Brain microvascular endothelial cell (primary cell): Measurements from ENCODE around the gene PTPRD.

Experiments used
- DNase-seq: peaks from one replicate; pipeline ENCODE4 v3.0.0-alpha.2; 2020
- H3K27ac ChIP-seq: fragments of 250-450 bp; sonication (Bioruptor Pico); 2 replicates; pipeline ENCODE4 v1.5.1; 2020; ENCODE audit warnings: mild to moderate bottlenecking, moderate library complexity
- H3K27me3 ChIP-seq: fragments of 250-450 bp; sonication (Bioruptor Pico); replicated peaks from 2 replicates; pipeline ENCODE4 v1.5.1; 2020; ENCODE audit warnings: mild to moderate bottlenecking
- H3K36me3 ChIP-seq: fragments of 250-450 bp; sonication (Bioruptor Pico); replicated peaks from 2 replicates; pipeline ENCODE4 v1.5.1; 2020; ENCODE audit warnings: mild to moderate bottlenecking
- H3K4me3 ChIP-seq: 2 replicates; pipeline ENCODE4 v1.5.1; 2011; ENCODE audit warnings: low read depth, mild to moderate bottlenecking, control low read depth, low read length, moderate library complexity
- in situ Hi-C: cut with HindIII; loops from 2 replicates; pipeline ENCODE4 v1.10.0; 2017; ENCODE audit warnings: low sequenced_read_pairs, low pct_ligation_motif_present
- TF ChIP-seq, protein P1 (sequence below): IDR thresholded peaks from 2 replicates; pipeline ENCODE4 v1.5.1; 2011; ENCODE audit warnings: low read depth, mild to moderate bottlenecking, moderate library complexity, low read length, control low read depth, inconsistent platforms; ENCODE audit errors: missing control alignments

The PTPRD gene

DNA sequence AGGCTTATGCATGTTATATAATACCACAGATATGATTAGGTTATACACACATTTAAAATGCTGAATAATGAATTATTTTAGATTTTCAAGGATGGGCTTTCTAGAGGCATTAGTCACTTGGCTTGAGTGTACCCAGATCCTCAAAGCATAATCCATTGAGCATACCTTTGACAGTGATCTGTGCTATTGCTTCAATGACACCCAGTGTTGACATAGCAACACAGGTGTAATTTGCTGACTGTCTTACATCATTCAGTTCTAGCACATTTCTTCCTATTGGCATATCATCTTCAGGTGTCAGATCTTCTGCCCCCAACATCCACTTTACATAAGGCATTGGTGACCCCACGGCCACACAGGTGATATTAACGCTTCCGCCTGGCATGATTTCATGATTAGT, 2091.7 kb downstream of the PTPRD start:
- Histone ChIP-seq H3K36me3 (no peaks in the 10 kb centered on the region), H3K27me3 (no peaks in the 10 kb centered on the region), H3K27ac (no peak overlapping the region), H3K4me3 (no peak overlapping the region)
- TF ChIP-seq, protein P1, sequence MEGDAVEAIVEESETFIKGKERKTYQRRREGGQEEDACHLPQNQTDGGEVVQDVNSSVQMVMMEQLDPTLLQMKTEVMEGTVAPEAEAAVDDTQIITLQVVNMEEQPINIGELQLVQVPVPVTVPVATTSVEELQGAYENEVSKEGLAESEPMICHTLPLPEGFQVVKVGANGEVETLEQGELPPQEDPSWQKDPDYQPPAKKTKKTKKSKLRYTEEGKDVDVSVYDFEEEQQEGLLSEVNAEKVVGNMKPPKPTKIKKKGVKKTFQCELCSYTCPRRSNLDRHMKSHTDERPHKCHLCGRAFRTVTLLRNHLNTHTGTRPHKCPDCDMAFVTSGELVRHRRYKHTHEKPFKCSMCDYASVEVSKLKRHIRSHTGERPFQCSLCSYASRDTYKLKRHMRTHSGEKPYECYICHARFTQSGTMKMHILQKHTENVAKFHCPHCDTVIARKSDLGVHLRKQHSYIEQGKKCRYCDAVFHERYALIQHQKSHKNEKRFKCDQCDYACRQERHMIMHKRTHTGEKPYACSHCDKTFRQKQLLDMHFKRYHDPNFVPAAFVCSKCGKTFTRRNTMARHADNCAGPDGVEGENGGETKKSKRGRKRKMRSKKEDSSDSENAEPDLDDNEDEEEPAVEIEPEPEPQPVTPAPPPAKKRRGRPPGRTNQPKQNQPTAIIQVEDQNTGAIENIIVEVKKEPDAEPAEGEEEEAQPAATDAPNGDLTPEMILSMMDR, result no peak
- in situ Hi-C loops, result no loop called here
- no peak for DNase-seq

DNA sequence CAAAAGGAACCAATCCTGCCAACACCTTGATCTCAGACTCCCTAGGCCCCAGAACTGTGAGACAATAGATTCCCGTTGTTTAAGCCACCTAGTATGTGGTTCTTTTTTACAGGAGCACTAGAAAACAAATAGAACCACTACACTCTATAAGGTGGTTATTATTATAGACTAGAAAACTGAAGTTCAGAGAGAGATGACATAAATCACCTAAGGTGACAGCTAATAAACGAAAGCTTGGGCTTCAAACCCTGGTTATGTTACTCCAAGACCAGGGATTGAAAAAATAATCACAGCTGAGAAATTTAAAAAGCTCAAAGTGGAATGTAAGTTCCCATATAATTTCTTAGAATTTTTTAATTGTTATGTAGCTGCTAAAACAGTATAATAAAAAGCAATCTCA, 2097.1 kb downstream of the PTPRD start:
- no peak for DNase-seq
- Histone ChIP-seq H3K27ac (no peak overlapping the region), H3K36me3 (no peaks in the 10 kb centered on the region), H3K4me3 (no peak overlapping the region), H3K27me3 (no peaks in the 10 kb centered on the region)
- TF ChIP-seq, protein P1, result no peak
- in situ Hi-C loops, result no loop called here

DNA sequence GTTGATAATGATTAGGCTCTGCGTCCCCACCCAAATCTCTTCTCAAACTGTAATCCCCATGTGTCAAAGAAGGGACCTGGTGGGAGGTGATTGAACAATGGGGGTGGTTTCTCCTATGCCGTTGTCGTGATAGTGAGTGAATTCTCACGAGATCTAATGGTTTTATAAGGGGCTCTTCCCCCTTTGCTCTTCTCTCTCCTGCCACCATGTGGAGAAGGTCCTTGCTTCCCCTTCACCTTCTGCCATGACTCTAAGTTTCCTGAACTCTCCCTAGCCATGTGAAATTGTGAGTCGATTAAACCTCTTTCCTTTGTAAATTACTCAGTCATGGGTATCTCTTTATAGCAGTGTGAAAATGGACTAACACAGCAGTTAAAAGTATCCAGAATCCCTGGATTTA, 2098.0 kb downstream of the PTPRD start:
- Histone ChIP-seq H3K27ac (no peak overlapping the region), H3K36me3 (no peaks in the 10 kb centered on the region), H3K4me3 (no peak overlapping the region), H3K27me3 (no peaks in the 10 kb centered on the region)
- DNase-seq, result no peak
- TF ChIP-seq, protein P1, result peak; percentile 12
- in situ Hi-C loops, result no loop called here

DNA sequence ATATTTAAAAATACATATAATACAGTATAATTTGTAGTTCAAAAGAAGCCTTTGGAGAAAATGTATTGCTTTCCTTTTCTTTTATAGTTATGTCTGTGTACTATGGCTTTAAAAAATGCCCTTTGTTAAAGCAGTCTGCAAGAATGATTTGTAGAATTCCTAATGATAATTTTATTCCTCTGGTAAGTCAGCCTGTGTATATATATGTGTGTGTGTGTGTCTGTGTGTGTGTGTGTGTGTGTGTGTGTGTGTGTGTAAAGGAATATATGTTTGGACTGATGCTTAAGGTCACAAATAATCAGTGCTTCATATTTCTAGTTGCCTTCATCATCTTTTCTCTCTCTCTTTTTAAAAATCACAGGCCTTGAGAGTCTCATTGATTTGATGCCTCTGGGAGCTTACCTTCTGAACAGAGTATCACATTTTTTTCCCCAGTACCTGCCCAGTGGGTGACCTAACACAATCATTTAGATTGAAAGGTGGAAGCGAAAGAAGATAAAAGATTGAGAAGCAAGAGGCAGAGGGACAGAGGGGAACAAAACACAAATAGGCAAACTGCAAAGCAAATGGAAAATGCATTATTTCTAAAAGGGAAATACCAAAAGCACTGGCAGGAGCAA, 2104.0 kb downstream of the PTPRD start:
- Histone ChIP-seq H3K27me3 (no peaks in the 10 kb centered on the region), H3K36me3 (no peaks in the 10 kb centered on the region), H3K27ac (no peak overlapping the region), H3K4me3 (no peak overlapping the region)
- in situ Hi-C loops, result no loop called here
- no peak for DNase-seq
- TF ChIP-seq, protein P1, result no peak

DNA sequence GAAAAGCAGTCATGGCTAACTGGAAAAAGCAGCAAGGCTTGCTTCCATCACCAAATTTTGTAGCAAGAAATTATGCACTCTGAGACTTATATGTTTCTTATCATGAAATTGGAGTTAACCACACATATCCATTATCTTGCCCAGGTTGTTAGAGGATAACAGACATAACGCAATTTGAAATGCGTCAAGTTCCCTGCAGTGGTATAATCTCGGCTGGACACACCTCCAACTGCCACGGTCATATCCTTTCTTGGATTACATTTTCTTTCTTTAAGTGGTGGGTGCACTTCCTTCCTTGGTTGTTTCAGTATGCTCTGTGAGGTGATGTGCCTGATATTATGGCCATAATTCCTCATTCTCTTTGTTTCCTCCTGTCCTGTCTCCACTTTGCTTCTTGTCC, 2118.2 kb downstream of the PTPRD start:
- in situ Hi-C loops, result no loop called here
- H3K27me3 ChIP-seq, result no peaks in the 10 kb centered on the region
- DNase-seq, result no peak
- TF ChIP-seq, protein P1, result no peak
- H3K27ac ChIP-seq, result no peak overlapping the region
- H3K4me3 ChIP-seq, result no peak overlapping the region
- H3K36me3 ChIP-seq, result no peaks in the 10 kb centered on the region

DNA sequence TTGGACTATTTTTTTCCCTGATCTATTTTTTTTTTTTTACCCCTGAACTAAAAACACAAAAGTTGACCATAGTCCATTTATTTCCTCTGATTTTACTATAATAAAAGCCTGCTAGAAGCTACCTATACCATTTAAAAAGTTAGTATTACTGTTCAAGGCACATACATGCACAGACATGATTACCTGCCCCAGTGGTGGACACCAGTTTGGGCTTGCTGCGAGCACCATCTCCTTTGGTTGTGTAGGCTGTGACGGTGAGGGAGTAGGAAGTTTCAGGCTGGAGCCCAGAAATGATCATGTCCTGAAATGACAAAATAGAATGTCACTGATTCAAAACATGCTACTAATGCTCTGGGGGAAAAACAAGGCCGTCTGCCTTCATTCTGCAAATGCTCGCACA, 2120.1 kb downstream of the PTPRD start:
- in situ Hi-C loops, result no loop called here
- Histone ChIP-seq H3K4me3 (no peak overlapping the region), H3K27me3 (no peaks in the 10 kb centered on the region), H3K27ac (no peak overlapping the region), H3K36me3 (no peaks in the 10 kb centered on the region)
- no peak for DNase-seq
- TF ChIP-seq, protein P1, result no peak
